GM21423 (cell line): ENCODE results near the gene NLN.
"Not testable (repeated sequence)": the region's sequence is repeated elsewhere in the genome, so short reads cannot be mapped to it uniquely, and the experiment has no call there.

Experiments
- ATAC-seq: cut with Tn5 transposase; IDR thresholded peaks from one replicate; pipeline ENCODE4 v1.9.1; 2021; ENCODE audit warnings: mild to moderate bottlenecking, moderate library complexity; ENCODE audit not compliant: unreplicated experiment

The NLN gene

GRCh38 chr5:65866837-65867521 lies 145.0 kb downstream of the NLN start:
- no peak for ATAC-seq

- ATAC-seq, result no peak
Measured at GRCh38 chr5:65867542-65868195, 145.7 kb downstream of the NLN start.

DNA sequence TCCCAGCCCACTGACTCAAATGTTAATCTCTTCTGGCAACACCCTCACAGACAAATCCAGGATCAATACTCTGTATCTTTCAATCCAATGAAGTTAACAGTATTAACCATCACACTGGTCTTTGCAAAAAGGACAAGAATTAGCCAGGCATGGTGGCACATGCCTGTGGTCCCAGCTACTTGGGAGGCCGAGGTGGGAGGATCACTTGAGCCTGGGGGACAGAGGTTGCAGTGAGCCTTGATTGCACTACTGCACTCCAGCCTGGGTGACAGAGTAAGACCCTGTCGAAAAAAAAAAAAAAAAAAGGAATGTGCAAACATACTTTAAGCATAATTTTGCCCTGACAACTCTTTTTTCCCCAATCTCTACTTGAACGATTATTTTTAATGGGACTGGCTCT lies 146.5 kb downstream of the NLN start:
- ATAC-seq, result no peak

DNA sequence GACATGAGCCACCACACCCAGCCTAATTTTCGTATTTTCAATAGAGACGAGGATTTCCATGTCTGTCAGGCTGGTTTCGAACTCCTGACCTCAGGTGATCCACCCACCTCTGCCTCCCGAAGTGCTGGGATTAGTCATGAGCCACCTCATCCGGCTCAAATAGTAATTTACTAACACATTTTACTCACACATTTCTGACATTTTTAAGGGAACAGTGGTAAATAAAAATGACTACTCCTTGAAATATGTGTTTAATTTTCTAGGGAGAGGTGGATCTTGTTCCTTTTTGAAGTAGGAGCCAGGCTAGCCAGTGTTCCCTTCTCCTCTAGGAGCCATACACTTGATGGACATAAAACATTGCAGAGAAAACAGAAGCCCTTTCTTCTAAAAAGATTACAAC lies 149.2 kb downstream of the NLN start:
- no peak for ATAC-seq

DNA sequence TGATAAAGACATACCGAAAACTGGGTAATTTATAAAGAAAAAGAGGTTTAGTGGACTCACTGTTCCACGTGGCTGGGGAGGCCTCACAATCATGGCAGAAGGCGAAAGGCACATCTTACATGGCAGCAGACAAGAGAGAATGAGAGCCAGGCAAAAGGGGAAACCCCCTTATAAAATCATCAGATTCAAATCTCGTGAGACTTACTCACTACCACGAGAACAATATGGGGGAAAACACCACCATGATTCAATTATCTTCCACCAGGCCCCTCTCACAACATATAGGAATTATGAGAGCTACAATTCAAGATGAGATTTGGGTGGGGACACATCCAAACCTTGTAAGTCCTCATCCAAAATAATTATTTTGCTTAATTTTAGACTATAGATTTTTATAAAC lies 149.8 kb downstream of the NLN start:
- not testable (repeated sequence) for ATAC-seq

- ATAC-seq, result no peak
Measured at GRCh38 chr5:65873181-65873750, 151.3 kb downstream of the NLN start.

GRCh38 chr5:65874241-65874640 lies 152.2 kb downstream of the NLN start:
- no peak for ATAC-seq

GRCh38 chr5:65876496-65876895 lies 154.5 kb downstream of the NLN start:
- ATAC-seq, result no peak

DNA sequence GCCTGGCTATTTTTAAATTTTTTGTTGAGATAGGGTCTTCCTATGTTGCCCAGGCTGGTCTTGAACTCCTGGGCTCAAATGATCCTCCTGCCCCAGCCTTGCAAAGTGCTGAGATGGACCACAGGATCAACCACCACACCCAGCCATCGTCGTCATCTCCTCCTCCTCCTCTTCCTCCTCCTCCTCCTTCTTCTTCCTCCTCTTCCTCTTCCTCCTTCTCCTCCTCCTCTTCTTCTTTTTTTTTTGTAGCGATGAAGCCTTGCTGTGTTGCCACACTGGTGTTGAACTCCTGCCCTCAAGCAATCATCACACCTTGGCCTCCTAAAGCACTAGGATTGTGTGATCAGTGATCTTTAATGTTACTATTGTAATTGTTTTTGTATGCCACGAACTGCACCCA lies 155.0 kb downstream of the NLN start:
- no peak for ATAC-seq
